Amygdala (tissue), 56 donors: ENCODE data around the gene TEDDM1.
"Not testable (repeated sequence)": the region's sequence is repeated elsewhere in the genome, so short reads cannot be mapped to it uniquely, and the experiment has no call there.

ENCODE experiments used
- DNase-seq, 56 donors: peaks; one replicate each; lab custom pipeline; 2025; lab: John Stamatoyannopoulos, UW

TEDDM1 gene, protein sequence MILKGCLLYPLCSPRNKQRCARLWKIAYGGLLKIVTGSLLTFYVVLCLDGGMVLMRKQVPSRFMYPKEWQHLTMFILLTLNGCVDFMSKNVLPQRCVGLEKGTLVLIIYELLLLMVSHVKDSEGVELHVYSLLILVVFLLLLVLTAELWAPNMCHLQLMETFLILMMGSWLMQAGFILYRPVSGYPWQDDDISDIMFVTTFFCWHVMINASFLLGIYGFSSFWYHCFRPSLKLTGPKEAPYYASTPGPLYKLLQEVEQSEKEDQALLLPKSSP

DNA sequence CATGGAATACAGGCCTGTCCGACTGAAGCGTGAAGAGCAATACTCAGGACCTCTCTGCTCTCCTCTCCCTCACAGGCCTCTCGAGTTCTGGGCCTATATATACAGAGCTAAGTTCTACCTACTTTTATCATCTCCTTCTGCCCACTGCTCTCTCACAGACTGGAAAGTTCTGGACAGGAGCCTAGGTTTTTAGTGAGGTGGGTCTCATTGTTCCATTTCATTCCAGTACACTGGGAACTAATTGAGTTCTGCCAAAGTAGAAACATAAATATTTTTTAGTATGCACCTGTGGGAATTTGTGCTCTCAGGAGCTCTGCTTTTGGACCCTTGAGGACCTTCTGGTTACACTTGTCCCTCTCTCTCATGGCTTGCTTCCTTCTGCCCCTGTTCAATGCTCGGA lies at the start of gene TEDDM1:
TEDDM1 (minus strand) TSS at position 101 of the 400 bp plus-strand sequence. CDS start 182 bp downstream, outside the sequence.
- no peak for DNase-seq

DNA sequence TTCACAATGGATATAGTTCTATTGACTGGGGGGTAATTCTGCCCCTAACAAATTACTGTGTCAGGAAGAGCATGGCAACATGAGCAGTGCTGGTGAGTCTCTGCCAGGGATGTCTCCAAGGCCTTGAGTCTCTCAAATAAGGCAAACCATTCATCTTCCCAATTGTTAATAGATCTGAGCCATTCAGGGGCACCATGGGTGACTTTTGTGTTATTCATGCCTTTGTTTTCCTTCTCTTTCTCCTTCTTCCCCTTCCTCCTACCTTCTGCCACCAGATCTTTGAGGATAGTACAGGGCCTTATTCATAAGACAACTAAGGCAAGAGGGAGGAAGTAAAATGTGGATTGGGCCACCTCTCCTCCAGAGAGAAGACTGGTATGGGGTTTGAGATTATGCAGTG lies 49.6 kb upstream of the TEDDM1 start, which contains the start of gene RGSL1:
RGSL1 (plus strand) TSS at position 60 of the 400 bp plus-strand sequence; CDS start at position 80, 20 bp downstream.
- DNase-seq: no peak

DNA sequence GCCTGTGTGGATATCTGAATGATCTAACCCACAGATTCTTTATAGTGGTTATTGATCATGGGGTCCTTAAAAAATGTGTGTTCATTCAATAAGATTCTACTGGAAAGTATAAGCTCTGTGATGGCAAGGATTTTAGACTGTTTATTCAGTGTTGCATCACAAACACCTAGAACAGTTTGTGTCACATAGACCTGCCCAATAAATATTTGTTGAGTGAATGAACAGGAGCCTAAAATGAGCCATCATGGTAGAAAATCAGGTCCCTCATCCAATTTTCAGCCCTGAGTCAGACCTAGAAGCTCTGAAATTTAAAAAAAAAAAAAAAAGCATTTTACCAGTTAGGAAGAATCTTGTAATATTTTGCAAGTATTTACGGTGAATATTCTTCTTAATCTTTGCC lies 47.2 kb upstream of the TEDDM1 start:
- DNase-seq: no peak

DNA sequence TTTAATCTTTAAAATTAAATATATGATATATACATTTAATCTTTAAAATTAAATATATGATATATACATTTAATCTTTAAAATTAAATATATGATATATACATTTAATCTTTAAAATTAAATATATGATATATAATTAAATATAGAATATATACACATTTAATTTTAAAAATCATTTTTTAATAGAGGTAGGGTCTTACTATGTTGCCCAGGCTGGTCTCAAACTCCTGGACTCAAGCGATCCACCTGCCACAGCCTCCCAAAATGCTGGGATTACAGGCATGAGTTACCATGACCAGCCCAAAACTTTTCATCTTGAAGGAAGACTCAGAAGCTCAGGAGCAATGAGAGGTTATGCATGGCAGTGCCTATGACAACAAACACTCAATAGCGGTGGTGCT lies 46.7 kb upstream of the TEDDM1 start:
- DNase-seq: not testable (repeated sequence)

DNA sequence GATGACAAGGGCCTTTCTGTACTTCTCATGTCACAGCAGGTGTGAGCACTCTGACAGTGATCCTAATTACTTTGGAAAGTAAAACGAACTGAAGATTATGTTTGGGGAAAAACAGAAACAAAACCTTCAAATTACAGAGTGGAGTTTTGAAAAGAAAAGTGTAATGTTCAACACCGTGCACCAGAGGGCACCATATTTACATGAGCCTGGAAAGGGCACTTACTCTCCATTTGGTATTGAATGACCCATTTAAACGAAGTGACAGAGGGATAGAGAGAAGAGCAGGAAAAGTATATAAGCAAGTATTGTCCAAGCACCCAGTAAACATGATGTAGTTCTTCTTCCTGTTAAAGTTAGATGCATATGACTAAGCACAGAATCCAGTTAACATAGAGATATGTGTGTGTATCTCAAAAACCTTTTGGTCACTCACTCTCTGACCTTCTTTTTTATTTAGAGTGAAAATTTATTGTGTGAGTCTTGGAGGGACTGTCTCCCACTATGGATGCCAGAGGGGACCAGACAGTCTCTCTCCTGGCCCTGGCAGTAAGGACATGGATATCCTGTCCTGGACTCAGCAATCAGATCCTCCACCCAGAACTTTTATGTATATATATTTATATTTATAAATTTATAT lies 45.7 kb upstream of the TEDDM1 start:
- DNase-seq: peak in 1 of 56 donors; percentile 6

DNA sequence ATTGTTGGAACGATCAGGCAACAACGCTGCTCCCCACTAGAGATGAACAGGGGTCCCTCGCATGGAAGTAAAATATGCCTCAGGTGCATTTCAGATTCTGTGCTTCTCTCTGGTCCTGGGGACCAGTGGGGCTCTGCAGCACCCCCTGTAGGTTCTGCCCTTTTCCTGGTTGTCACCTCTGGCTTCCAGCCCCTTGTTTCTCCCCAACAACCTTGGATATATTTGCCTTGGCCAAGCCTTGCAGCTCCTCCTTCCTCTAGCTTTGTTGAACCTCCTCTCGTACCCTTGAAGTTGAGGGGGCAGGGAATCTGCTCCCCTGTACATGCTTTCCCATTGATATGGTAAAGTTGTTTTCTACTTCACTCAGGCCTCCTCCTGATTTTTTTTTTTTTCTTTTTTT lies 44.0 kb upstream of the TEDDM1 start:
- DNase-seq: no peak

DNA sequence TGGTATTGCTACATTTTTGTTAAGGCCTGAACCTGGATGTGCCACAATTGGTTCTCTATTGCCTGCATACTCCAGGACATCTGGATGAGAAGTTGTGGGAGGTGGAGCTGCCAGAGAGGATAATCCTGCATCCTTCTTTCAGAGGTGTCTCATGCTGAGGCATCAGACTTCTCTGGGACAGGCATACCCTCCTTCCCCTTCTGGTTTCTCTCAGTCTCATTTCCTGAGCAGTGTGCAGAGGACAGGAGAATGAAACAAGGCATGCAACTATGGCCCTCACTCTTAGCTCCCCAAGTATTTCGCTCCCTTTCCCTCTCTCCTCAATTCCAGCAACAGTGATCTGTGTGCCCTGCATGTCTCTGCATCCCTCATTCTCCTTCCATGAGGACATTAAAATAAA lies 41.9 kb upstream of the TEDDM1 start:
- DNase-seq: no peak

DNA sequence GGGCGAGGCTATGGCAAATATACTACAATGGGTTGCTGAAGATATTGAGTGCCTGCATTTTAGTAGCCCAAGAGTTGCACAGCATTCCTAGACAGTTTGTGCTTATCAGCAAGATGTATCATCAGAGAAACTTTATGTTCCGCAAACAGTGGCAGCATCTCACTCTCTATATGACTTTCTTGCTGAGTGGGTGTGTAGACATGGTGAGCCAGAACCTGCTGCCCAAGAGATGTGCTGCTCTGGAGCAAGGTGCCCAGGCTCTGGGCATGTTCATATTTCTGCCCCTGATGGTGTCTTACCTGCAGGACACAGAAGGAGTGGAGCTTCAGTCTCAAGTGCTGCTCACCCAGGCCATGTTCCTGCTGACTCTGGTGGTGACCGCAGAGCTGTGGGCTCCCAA lies 41.3 kb upstream of the TEDDM1 start:
- DNase-seq: no peak

DNA sequence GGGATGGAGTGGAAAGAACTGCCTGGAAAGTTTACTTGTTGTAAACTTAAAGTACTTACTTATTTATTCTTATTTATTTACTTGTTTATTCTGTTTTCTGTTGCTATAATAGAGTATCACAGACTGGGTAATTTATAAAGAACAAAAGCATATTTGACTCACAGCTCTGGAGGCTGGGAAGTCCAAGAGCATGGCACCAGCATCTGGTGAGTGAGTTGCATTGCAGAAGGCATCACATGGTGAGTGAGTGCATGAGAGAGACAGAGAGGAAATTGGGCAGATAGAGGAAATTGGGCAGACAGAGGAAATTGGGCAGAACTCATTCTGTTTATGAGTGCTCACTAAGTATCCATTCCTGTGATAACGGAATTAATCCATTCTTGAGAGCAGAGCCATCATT lies 37.9 kb upstream of the TEDDM1 start:
- no peak for DNase-seq

DNA sequence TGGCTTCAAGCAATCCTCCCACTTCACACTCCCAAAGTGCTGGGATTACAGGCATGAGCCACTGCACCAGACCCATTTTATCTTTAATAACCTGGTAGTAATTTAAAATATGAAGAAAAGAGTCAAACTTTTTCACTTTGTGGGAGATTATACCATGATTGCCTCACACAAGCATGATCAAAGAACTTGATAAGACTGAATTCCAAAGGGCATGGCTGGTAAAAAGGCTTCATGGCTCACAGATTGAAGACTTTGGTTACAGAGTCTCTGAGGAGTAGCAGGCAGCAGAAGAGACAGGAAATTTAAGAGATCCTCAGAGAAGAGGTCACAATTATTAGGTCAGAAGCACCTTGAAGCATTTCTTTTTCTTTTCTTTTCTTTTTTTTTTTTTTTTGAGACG lies 33.1 kb upstream of the TEDDM1 start:
- no peak for DNase-seq

DNA sequence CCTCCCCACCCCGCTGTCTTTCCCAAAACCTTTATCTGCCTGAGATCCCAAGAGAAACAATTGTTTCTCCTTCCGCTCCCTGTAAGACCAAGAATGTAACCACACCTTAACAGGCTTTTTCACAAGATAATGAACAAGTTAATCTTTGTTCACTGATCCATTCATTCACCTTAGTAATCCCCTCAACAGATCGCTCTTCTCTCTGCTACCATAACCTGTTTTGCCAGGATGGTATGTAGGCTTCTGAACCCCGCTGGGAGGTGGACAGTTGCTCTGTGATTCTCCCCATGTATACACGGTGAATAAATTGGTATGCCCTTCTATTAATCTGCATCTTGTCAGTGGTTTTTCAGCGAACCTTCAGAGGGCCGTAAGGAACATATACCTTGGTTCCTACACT lies 30.8 kb upstream of the TEDDM1 start:
- no peak for DNase-seq

DNA sequence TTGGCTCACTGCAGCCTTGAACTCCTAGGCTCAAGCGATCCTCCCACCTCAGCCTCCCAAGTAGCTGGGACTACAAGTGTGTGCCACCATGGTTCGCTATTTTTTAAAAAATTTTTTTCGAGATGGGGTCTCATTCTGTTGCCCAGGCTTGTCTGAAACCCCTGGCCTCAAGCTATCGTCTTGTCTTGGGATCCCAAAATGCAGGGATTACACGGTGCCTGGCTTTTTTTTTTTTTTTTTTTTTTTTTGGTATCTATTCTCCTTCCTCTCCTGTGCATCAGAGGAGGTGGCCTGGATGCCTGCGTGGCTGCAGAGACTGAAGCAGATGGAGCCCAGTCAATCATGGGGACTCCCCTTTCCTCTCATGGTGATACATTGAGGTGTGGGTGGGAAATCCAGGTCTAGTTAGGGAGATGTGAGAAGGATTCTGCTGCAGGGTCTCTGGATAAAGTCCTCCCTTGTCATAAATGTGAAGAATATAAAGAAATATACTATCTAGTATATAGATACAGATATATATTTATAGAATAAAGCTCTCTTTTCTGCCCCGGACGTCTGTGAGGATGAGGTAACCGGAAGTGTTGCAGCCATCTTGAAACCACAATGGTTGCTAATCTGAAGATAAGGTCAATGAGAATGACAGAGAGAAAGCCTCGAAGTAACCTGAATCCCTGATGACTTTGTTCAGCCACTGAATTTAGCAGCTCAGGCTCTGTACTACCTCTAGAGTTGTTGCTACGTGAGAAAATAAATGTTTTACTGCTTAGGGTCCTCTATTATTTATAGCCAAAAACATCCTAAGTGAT lies 30.0 kb upstream of the TEDDM1 start:
- DNase-seq: no peak

DNA sequence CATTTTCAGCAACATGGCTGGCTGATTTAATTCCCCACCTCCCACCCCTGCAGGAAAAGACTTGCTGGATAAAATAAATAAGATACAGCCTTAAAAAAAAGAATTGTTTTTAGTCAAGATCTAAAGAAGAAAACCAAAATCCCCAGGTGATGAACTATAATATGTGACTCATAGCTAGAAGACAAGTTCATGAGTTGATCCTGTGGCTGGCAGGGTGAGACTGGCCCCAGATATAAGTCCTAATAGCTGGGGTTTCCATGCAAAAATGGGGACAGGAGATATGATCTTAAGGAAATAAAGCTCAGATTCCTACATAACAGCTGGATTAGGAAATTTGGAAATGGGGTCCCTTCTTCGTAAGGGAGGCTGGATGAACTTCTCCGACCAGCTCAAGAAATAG lies 27.6 kb upstream of the TEDDM1 start:
- no peak for DNase-seq

DNA sequence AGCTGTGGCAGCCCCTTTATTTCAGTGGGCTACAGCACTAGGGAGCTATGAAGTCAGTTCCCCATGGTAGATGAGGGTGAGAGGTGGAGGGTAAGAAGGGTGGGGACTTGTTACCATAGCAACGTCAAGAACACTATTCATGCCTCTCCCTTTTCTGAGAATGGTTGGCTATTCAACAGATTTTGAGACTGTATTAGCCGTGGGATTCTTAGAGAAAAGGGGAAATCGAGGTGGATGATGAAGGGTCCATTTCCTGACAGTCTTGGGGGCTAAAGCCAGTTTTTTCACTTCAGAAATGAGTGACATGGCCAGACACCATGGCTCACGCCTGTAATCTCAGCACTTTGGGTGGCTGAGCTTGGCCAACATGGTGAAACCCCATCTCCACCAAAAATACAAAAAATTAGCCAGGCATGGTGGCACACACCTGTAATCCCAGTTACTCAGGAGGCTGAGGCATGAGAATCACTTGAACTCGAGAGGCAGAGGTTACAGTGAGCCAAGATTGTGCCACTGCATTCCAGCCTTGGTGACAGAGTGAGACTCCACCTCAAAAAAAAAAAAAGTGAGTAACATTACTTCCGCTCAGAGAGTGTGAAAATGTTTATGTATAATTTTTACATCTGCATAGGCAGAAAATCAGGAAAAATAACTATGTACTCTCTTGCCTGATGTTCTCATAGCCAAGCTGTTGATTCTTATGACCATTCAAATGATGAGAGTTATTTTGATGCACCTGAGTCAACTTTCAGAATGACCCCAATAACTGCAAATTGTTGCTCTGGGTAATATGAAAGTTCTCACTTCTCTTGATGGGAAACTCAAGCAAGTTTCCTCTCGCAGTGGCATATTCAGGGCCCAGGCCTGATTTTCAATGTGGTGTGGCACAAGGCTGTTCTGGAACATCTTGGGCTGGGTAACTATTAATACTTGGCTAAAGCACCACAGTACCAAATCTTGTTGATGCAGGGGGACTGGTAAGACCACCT lies 26.3 kb upstream of the TEDDM1 start:
- DNase-seq: no peak

DNA sequence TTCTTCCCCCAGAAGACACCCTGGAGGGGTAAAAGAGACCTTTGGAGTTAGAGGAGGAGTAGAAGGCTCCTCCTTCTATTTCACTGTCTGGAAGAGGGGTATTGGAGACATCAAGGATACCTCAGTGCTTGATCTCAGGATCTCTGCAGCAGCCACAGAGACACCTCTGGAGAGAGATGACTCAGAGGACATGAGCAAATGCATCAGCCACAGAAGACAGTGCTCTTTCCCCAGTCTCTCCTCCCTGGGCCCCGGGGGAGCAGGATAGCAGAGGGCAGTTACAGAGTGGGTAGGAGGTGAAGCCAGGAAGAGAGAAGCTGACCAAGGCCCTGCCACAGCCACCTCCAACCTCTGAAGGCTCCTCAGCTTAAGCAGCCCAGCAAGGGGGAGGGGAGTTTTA lies 15.3 kb upstream of the TEDDM1 start:
- no peak for DNase-seq

DNA sequence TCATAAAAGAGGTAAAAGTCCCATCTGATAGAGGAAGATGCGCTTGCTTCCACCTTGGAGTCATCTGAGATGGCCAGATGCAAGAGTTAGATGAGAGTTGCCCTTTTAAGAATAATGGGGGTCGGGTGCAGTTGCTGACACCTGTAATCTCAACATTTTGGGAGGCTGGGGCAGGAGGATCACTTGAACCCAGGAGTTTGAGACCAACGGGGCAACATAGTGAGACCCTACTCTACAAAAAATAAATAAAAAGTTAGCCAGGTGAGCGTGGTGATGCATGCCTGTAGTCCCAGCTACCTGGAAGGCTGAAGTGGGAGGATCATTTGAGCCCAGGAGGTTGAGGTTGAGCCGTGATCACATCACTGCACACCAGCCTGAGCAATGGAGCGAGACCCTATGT lies 13.5 kb upstream of the TEDDM1 start:
- DNase-seq: no peak

DNA sequence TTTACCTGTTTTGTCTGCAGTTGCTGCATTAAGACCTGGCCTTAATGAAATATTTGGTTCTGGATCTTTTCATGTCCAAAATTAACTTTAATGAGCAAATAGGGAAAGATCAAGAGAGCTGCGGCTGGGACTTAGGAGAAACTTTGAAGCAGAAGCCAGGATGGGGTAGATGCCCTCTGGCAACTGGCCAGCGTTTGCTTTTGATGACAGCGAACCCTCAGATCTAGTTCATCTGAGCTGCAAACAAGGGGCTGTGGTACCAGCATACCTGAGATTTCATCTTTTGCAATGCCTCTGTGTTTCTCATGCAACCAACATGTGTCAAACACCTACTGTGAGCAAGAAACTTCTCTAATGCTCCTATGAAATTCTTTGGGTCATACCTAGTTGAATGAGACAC lies 13.0 kb upstream of the TEDDM1 start:
- no peak for DNase-seq

DNA sequence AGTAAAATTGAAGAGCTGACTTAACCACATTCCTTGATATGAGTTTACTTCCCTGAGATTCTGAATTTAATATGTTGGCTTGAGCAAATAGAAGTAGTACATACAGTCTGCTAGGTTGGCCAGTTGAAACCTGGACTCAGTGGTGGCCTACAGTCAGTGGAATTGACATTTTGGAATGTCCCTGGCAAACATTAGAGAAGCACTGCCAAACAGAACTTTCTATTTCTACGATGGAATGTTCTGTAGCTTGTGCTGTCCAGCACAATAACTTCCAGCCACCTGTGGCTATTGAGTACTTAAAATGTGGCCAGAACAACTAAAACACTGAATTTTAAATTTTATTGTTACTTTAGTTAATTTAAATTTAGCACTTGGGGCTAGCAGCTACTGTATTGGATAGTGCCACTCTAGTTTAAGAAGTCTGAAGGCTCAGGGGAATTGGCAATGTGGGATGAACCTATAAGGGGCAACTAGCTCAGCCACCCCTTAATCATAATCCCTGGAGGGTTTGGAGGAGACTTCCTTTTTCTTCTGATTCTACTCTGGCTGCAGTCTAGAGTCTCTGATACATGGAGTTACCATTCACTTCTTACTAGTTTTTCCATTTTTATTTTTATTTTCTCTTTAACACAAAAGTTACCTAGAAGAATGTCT lies 10.3 kb upstream of the TEDDM1 start:
- no peak for DNase-seq

DNA sequence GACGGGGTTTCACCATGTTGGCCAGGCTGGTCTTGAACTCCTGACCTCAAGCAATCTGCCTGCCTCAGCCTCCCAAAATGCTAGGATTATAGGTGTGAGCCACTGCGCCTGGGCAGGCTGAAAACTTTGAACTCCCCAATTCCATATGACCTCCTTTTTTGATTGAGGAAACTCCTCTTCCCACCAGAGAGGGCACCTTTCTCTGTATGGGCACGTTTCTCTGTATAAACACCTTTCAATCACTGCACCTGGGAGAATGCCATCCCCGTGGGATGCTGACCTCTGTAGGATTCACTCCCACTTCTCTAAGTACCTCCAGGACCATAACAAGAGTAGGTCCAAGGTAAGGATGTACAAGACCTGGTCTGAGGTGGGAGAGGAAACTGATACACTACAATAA lies 9.7 kb upstream of the TEDDM1 start:
- no peak for DNase-seq
